Vagina (tissue), 2 donors: ENCODE measurements around the gene NHSL2. TPM values are rescaled to one million over a fixed set of nuclear protein-coding genes. Genes with fewer than 3 reads are reported as not detected.

Source experiments
- DNase-seq, 2 donors: peaks; one replicate each; pipeline ENCODE4 v3.0.0-alpha.2; 2017; ENCODE audit errors: extremely low spot score in 2 of 2
- H3K27ac ChIP-seq: fragments of 200-600 bp; sonication (generic); one replicate; pipeline ENCODE4 v1.5.1; 2019
- H3K27me3 ChIP-seq: fragments of 200-600 bp; sonication (generic); one replicate; pipeline ENCODE4 v1.5.1; 2019
- H3K36me3 ChIP-seq, 2 donors: fragments of 200-600 bp; sonication (generic); one replicate each; pipeline ENCODE4 v1.5.1; 2017 to 2019
- H3K4me1 ChIP-seq: fragments of 200-600 bp; sonication (generic); one replicate; pipeline ENCODE4 v1.5.1; 2019
- H3K4me3 ChIP-seq, 2 donors: fragments of 200-600 bp; sonication (generic); 1 replicate in 1 of 2; 2 replicates in 1 of 2; pipeline ENCODE4 v1.5.1; 2016 to 2019
- H3K9me3 ChIP-seq: fragments of 200-600 bp; sonication (generic); one replicate; pipeline ENCODE4 v1.5.1; 2019
- POLR2A ChIP-seq, 2 donors: fragments of 450-650 bp; IDR thresholded peaks; one replicate each; pipeline ENCODE4 v1.6.1; 2017; ENCODE audit warnings: antibody characterized with exemption in 2 of 2, mild to moderate bottlenecking in 2 of 2, moderate library complexity in 2 of 2
- POLR2AphosphoS5 ChIP-seq, 2 donors: sonication (generic); formaldehyde crosslinking; IDR thresholded peaks; one replicate each; pipeline ENCODE4 v1.9.0; 2017; ENCODE audit warnings: antibody characterized with exemption in 2 of 2, mild to moderate bottlenecking in 2 of 2, low read depth in 1 of 2; ENCODE audit not compliant: insufficient read depth in 1 of 2
- intact Hi-C: fragments of 100-400 bp; cut with DNase I; formaldehyde crosslinking; loops from one replicate; pipeline ENCODE4 v1.15.1; 2023
- total RNA-seq: library from RNA; depleted of rRNA; stranded (reverse); fragments of >200 nt; gene quantifications from one replicate; pipeline ENCODE4 v1.2.3, GENCODE V29; 2016
- TF ChIP-seq, protein P1 (sequence below), 3 experiments: fragments of 450-650 bp in 2 of 3; fragments of 200-600 bp in 1 of 3; sonication (generic) in 1 of 3; IDR thresholded peaks; one replicate each; pipeline ENCODE4 v1.5.1; 2017 to 2019; ENCODE audit warnings: antibody characterized with exemption in 3 of 3, mild to moderate bottlenecking in 2 of 3, moderate library complexity in 2 of 3

The NHSL2 gene
- total RNA-seq, 1 donor from 2014 or later = 12.3 TPM

DNA sequence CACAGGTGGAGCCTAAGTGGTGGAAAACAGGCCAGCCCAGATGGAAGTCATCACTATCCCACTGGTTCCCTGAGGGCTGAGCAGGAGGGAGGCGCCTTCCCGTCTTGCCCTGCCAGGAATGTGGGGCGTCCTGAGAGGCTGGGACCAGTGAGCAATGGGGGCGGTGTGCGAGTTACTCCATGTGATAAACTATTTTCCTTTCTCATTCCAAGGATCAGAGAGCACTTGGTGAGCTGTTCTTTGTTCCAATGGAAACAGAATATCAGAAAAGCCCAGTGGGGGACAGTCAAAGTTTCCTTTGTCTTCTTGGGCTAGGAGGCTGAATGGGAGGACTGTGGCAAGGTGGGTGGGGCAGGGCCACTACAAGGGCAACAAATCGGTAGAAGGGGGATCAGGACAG, 86.2 kb downstream of the NHSL2 start:
- Histone ChIP-seq H3K36me3 (no peaks in the 10 kb centered on the region), H3K4me1 (no peaks in the 10 kb centered on the region), H3K9me3 (no peaks in the 10 kb centered on the region), H3K27ac (no peak overlapping the region), H3K27me3 (no peaks in the 10 kb centered on the region), H3K4me3 (no peak overlapping the region)
- intact Hi-C loops = no loop called here
- peak; percentile 86 to 90 for DNase-seq
- TF ChIP-seq, protein P1, sequence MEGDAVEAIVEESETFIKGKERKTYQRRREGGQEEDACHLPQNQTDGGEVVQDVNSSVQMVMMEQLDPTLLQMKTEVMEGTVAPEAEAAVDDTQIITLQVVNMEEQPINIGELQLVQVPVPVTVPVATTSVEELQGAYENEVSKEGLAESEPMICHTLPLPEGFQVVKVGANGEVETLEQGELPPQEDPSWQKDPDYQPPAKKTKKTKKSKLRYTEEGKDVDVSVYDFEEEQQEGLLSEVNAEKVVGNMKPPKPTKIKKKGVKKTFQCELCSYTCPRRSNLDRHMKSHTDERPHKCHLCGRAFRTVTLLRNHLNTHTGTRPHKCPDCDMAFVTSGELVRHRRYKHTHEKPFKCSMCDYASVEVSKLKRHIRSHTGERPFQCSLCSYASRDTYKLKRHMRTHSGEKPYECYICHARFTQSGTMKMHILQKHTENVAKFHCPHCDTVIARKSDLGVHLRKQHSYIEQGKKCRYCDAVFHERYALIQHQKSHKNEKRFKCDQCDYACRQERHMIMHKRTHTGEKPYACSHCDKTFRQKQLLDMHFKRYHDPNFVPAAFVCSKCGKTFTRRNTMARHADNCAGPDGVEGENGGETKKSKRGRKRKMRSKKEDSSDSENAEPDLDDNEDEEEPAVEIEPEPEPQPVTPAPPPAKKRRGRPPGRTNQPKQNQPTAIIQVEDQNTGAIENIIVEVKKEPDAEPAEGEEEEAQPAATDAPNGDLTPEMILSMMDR (IDR thresholded peaks at IDR 0.05) = no peak
- no peak for TF ChIP-seq POLR2A (IDR thresholded peaks at IDR 0.05)
- no peak for TF ChIP-seq POLR2AphosphoS5 (IDR thresholded peaks at IDR 0.05; ENCODE audit: insufficient read depth in 1 of 2, low read depth in 1 of 2)

DNA sequence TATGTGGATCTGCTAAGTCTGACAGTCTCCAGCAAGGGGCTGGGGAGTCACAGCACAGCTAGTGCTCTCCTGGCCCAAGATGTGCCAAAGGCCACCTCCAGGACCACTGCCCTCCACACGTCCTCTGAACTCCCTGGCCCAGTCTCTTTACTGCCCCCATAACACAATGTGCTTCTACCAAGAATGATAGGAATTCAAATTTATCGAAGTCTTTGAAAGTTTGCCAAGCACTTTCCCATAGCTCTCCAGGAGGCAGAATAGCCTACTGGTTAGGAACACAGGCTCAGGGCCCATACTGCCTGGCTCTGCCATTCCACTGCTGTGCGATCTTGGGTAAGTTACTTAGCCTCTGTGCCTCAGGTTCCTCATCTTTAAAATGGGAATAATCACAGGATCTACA, 86.7 kb downstream of the NHSL2 start:
- Histone ChIP-seq H3K36me3 (no peaks in the 10 kb centered on the region), H3K4me1 (no peaks in the 10 kb centered on the region), H3K27ac (no peak overlapping the region), H3K9me3 (no peaks in the 10 kb centered on the region), H3K4me3 (no peak overlapping the region), H3K27me3 (no peaks in the 10 kb centered on the region)
- peak; percentile 27 to 37 for DNase-seq
- intact Hi-C loops = no loop called here
- TF ChIP-seq POLR2AphosphoS5 (IDR thresholded peaks at IDR 0.05; ENCODE audit: insufficient read depth in 1 of 2, low read depth in 1 of 2) = no peak
- TF ChIP-seq, protein P1 (IDR thresholded peaks at IDR 0.05) = no peak
- TF ChIP-seq POLR2A (IDR thresholded peaks at IDR 0.05) = no peak

DNA sequence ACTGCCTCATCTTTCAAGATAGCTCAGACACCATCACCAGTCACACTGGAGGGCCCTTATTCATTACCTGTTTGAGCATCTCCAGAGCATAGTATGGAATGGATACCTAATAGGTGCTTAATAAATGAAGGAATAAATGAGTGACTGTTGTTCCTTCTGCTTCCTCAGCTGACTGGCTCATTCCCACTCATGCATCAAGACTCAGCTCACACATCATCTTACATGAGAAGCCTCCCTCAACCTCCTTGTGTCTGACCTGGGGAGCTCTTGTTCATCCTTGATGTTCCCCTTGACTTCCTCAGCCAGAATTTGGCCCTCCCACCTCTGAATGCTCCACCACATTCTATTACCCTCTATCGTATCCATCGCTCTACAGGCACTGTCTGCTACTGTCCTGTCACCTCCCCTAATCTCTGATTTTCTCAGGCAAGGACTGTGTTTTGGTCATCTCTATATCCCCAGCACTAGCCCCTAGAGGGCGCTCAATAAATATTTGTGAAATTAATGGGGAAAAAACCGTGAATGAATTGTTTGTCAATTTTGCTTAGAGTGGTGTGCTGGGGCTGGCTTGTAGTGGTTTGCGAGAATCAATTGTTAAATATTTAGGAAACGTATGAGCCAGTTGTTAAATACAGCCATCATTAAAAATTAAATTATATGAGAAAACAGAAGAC, 88.3 kb downstream of the NHSL2 start:
- Histone ChIP-seq H3K9me3 (no peaks in the 10 kb centered on the region), H3K4me3 (no peak overlapping the region), H3K4me1 (peaks cover 9% of the 10 kb centered on the region), H3K27ac (no peak overlapping the region), H3K36me3 (no peaks in the 10 kb centered on the region), H3K27me3 (no peaks in the 10 kb centered on the region)
- TF ChIP-seq, protein P1 (IDR thresholded peaks at IDR 0.05) = peak in 2 of 3 experiments; percentile 18 to 48
- no peak for TF ChIP-seq POLR2A (IDR thresholded peaks at IDR 0.05)
- DNase-seq = peak; percentile 64 to 75
- intact Hi-C loops = no loop called here

DNA sequence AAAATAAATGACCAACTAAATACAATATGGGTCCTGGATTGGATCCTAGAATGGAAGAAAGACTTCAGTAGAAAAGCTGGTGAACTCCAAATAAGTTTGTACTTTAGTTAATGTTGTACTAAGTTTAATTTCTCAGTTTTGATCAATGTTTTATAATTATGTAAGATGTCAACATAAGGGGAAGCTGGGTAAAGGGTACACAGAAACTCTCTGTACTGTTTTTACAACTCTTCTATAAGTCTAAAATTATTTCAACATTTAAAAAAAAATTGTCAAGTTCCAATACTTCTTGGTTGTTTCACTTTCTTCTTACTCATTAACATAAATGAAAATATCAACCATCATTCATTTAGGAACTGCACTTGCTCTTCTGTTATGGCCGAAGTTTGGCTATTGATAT, 88.9 kb downstream of the NHSL2 start:
- peaks cover 10% of the 10 kb centered on the region for H3K4me1 ChIP-seq
- no peak overlapping the region for H3K4me3 ChIP-seq
- H3K36me3 ChIP-seq = no peaks in the 10 kb centered on the region
- no peak for DNase-seq
- H3K9me3 ChIP-seq = no peaks in the 10 kb centered on the region
- no peaks in the 10 kb centered on the region for H3K27me3 ChIP-seq
- TF ChIP-seq POLR2A (IDR thresholded peaks at IDR 0.05) (no peak), POLR2AphosphoS5 (IDR thresholded peaks at IDR 0.05; ENCODE audit: insufficient read depth in 1 of 2, low read depth in 1 of 2) (no peak)
- TF ChIP-seq, protein P1 (IDR thresholded peaks at IDR 0.05) = no peak
- intact Hi-C loops = no loop called here
- H3K27ac ChIP-seq = no peak overlapping the region

DNA sequence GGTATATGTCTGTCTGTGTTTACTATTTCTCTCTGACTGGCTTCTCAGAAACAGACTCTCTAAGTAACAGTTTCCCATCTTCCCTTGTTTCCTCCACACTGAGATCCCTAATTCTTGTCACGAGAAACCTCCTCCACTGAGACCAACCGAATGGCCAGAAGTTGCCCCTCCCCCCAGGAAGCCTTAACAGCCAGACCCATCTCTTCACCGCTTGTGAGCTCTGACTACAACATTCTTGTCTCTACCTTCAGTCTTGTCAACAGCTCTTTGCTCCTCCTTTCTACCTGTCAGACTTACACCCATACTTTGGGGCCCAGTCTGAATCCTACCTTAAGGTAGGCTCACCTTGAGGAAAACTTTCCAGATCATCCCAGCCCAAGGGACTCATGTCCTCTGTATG, 90.8 kb downstream of the NHSL2 start:
- DNase-seq = peak; percentile 56 to 70
- Histone ChIP-seq H3K27ac (no peak overlapping the region), H3K4me3 (no peak overlapping the region), H3K36me3 (no peaks in the 10 kb centered on the region), H3K27me3 (no peaks in the 10 kb centered on the region), H3K4me1 (peaks cover 10% of the 10 kb centered on the region), H3K9me3 (no peaks in the 10 kb centered on the region)
- TF ChIP-seq POLR2A (IDR thresholded peaks at IDR 0.05) (no peak), POLR2AphosphoS5 (IDR thresholded peaks at IDR 0.05; ENCODE audit: insufficient read depth in 1 of 2, low read depth in 1 of 2) (no peak)
- TF ChIP-seq, protein P1 (IDR thresholded peaks at IDR 0.05) = no peak
- intact Hi-C loops = no loop called here
